GM23248 (cell line): ENCODE measurements around the gene PRUNE2. TPM values are rescaled to one million over a fixed set of nuclear protein-coding genes. Genes with fewer than 3 reads are reported as not detected.
A peak's percentile ranks its signal among the peaks of the same experiment; 100 is the strongest.

Experiments used
- DNase-seq: peaks from one replicate; pipeline ENCODE4 v3.0.0-alpha.2; 2015
- H2AFZ ChIP-seq: fragments of 200-600 bp; sonication (generic); 2 replicates; pipeline ENCODE4 v1.6.1; 2016; ENCODE audit warnings: antibody characterized with exemption
- H3F3A ChIP-seq: fragments of 200-600 bp; sonication (generic); 2 replicates; pipeline ENCODE4 v1.6.1; 2016; ENCODE audit warnings: mild to moderate bottlenecking, antibody characterized with exemption, mixed run types; ENCODE audit not compliant: insufficient read depth
- H3K27ac ChIP-seq: fragments of 200-600 bp; sonication (generic); 2 replicates; pipeline ENCODE4 v1.5.1; 2016; ENCODE audit warnings: mild to moderate bottlenecking
- H3K27me3 ChIP-seq: fragments of 200-600 bp; sonication (generic); replicated peaks from 2 replicates; pipeline ENCODE4 v1.6.1; 2016; ENCODE audit warnings: mild to moderate bottlenecking; ENCODE audit not compliant: insufficient read depth
- H3K36me3 ChIP-seq: fragments of 200-600 bp; sonication (generic); 2 replicates; pipeline ENCODE4 v1.6.1; 2016; ENCODE audit warnings: low read depth, mild to moderate bottlenecking
- H3K4me1 ChIP-seq: fragments of 200-600 bp; sonication (generic); 2 replicates; pipeline ENCODE4 v1.6.1; 2016; ENCODE audit warnings: mild to moderate bottlenecking; ENCODE audit not compliant: insufficient read depth
- H3K4me2 ChIP-seq: fragments of 200-600 bp; sonication (generic); one replicate; pipeline ENCODE4 v1.6.1; 2016; ENCODE audit warnings: mild to moderate bottlenecking; ENCODE audit not compliant: unreplicated experiment
- H3K4me3 ChIP-seq: fragments of 200-600 bp; sonication (generic); 2 replicates; pipeline ENCODE4 v1.5.1; 2016; ENCODE audit warnings: mild to moderate bottlenecking
- H3K79me2 ChIP-seq: fragments of 200-600 bp; sonication (generic); 2 replicates; pipeline ENCODE4 v1.6.1; 2016; ENCODE audit warnings: mild to moderate bottlenecking; ENCODE audit not compliant: insufficient read depth
- H3K9ac ChIP-seq: fragments of 200-600 bp; sonication (generic); 2 replicates; pipeline ENCODE4 v1.6.1; 2016; ENCODE audit warnings: mild to moderate bottlenecking
- H3K9me2 ChIP-seq: fragments of 200-600 bp; sonication (generic); 2 replicates; pipeline ENCODE4 v1.6.1; 2016; ENCODE audit warnings: mixed run types, mild to moderate bottlenecking, moderate library complexity; ENCODE audit not compliant: insufficient read depth
- H3K9me3 ChIP-seq: fragments of 200-600 bp; sonication (generic); one replicate; pipeline ENCODE4 v1.6.1; 2017; ENCODE audit warnings: low read depth
- H4K20me1 ChIP-seq: fragments of 200-600 bp; sonication (generic); 2 replicates; pipeline ENCODE4 v1.6.0; 2016; ENCODE audit not compliant: insufficient read depth
- EZH2 ChIP-seq: fragments of 200-600 bp; sonication (generic); IDR thresholded peaks from 2 replicates; pipeline ENCODE4 v1.6.1; 2018; ENCODE audit warnings: antibody characterized with exemption, mild to moderate bottlenecking; ENCODE audit not compliant: insufficient read depth, poor library complexity, severe bottlenecking
- EZH2phosphoT487 ChIP-seq: fragments of 200-600 bp; sonication (generic); IDR thresholded peaks from 2 replicates; pipeline ENCODE4 v1.6.1; 2018; ENCODE audit warnings: antibody characterized with exemption, moderate library complexity, mild to moderate bottlenecking, low read depth; ENCODE audit not compliant: insufficient read depth
- WGBS, 2 experiments: methylation state at CpG; one replicate each; pipeline ENCODE4 v1.1.6; 2015 to 2017; ENCODE audit warnings: low lambda C conversion rate in 2 of 2, low coverage in 1 of 2; ENCODE audit errors: missing lambda C conversion rate in 2 of 2; 5-methylcytosine and 5-hydroxymethylcytosine counted together
- in situ Hi-C: fragments of 300-500 bp; cut with MboI; formaldehyde crosslinking; loops from 2 replicates; pipeline ENCODE4 v1.15.0; 2020
- polyA plus RNA-seq: library from polyadenylated mRNA; unstranded; fragments of >200 nt; fragmentation: Nextera tagmentation; extraction: Ambion mirVana; gene quantifications from 2 replicates; pipeline ENCODE4 v1.2.1, GENCODE V29; 2016
- total RNA-seq: library from RNA; depleted of rRNA; stranded (reverse); fragments of >200 nt; shearing (Covaris generic); gene quantifications from 2 replicates; pipeline ENCODE4 v1.2.3, GENCODE V29; 2014

The PRUNE2 gene
- total and polyA plus RNA-seq, 2 experiments from 2014 or later: 2.0 to 8.8 TPM

- H3K4me3 ChIP-seq: no peak overlapping the region
- no peaks in the 10 kb centered on the region for H3K9me3 ChIP-seq
- no peak overlapping the region for H3K9ac ChIP-seq
- no peak overlapping the region for H3K4me2 ChIP-seq
- no peaks in the 10 kb centered on the region for H3K79me2 ChIP-seq
- H3F3A ChIP-seq: peaks cover 8% of the 10 kb centered on the region
- no peak overlapping the region for H3K27ac ChIP-seq
- in situ Hi-C loops: no loop called here
- H3K27me3 ChIP-seq: no peaks in the 10 kb centered on the region
- H4K20me1 ChIP-seq: no peaks in the 10 kb centered on the region
- WGBS, 2 experiments: 82 to 88% methylated on average over 9 of the region's 9 CpGs
- no peak overlapping the region for H2AFZ ChIP-seq
- DNase-seq: no peak
- no peaks in the 10 kb centered on the region for H3K36me3 ChIP-seq
- H3K4me1 ChIP-seq: peaks cover 19% of the 10 kb centered on the region
- TF ChIP-seq EZH2phosphoT487 (no peak), EZH2 (no peak)
- no peaks in the 10 kb centered on the region for H3K9me2 ChIP-seq
Measured at GRCh38 chr9:76573905-76574760, 331.8 kb downstream of the PRUNE2 start.

GRCh38 chr9:76573408-76573807 is 332.5 kb downstream of the PRUNE2 start:
- H3K27me3 ChIP-seq: no peaks in the 10 kb centered on the region
- H3K4me2 ChIP-seq: no peak overlapping the region
- no peak for DNase-seq
- no peaks in the 10 kb centered on the region for H3K9me3 ChIP-seq
- H4K20me1 ChIP-seq: no peaks in the 10 kb centered on the region
- in situ Hi-C loops: no loop called here
- H3K9ac ChIP-seq: no peak overlapping the region
- TF ChIP-seq EZH2 (no peak), EZH2phosphoT487 (no peak)
- no peaks in the 10 kb centered on the region for H3K9me2 ChIP-seq
- peaks cover 19% of the 10 kb centered on the region for H3K4me1 ChIP-seq
- H2AFZ ChIP-seq: no peak overlapping the region
- H3F3A ChIP-seq: peaks cover 8% of the 10 kb centered on the region
- H3K79me2 ChIP-seq: no peaks in the 10 kb centered on the region
- no peak overlapping the region for H3K4me3 ChIP-seq
- H3K36me3 ChIP-seq: no peaks in the 10 kb centered on the region
- no peak overlapping the region for H3K27ac ChIP-seq

- Histone ChIP-seq H3K4me2 (peak overlapping the region; percentile 81), H3K9me3 (no peaks in the 10 kb centered on the region), H3F3A (peaks cover 15% of the 10 kb centered on the region), H4K20me1 (no peaks in the 10 kb centered on the region), H3K27ac (no peak overlapping the region), H3K9ac (peak overlapping the region; percentile 79; the same call in 1 of the 2 replicates), H3K9me2 (no peaks in the 10 kb centered on the region), H3K4me3 (peak overlapping the region; percentile 80; the same call in 1 of the 2 replicates), H3K79me2 (no peaks in the 10 kb centered on the region), H3K36me3 (no peaks in the 10 kb centered on the region), H3K4me1 (peaks cover 15% of the 10 kb centered on the region), H3K27me3 (no peaks in the 10 kb centered on the region), H2AFZ (no peak overlapping the region)
- TF ChIP-seq EZH2phosphoT487 (no peak), EZH2 (no peak)
- 95% methylated on average over 3 of the region's 3 CpGs for WGBS, 2 experiments
- in situ Hi-C loops: no loop called here
- peak; percentile 22 for DNase-seq
Measured at GRCh38 chr9:76572151-76572550, 333.8 kb downstream of the PRUNE2 start.

GRCh38 chr9:76571743-76572146 is 334.2 kb downstream of the PRUNE2 start:
- DNase-seq: peak; percentile 44

More at GRCh38 chr9:76571743-76572146, 334.2 kb downstream of the PRUNE2 start:
- TF ChIP-seq EZH2phosphoT487 (no peak), EZH2 (no peak)
- peak overlapping the region; percentile 81 for H3K4me2 ChIP-seq
- H3K4me3 ChIP-seq: peak overlapping the region; percentile 80
- WGBS, 2 experiments: 2 to 5% methylated on average over 35 to 37 of the region's 37 CpGs
- H3K79me2 ChIP-seq: no peaks in the 10 kb centered on the region
- H3K27ac ChIP-seq: peak overlapping the region; percentile 56
- H3K9me2 ChIP-seq: no peaks in the 10 kb centered on the region
- H3K36me3 ChIP-seq: no peaks in the 10 kb centered on the region
- H3K9ac ChIP-seq: peak overlapping the region; percentile 79
- H2AFZ ChIP-seq: peak overlapping the region; percentile 86
- H3F3A ChIP-seq: peaks cover 16% of the 10 kb centered on the region
- no peaks in the 10 kb centered on the region for H3K27me3 ChIP-seq
- peaks cover 17% of the 10 kb centered on the region for H3K4me1 ChIP-seq
- H4K20me1 ChIP-seq: no peaks in the 10 kb centered on the region
- in situ Hi-C loops: no loop called here
- H3K9me3 ChIP-seq: no peaks in the 10 kb centered on the region
